RWPE2 (cell line): Measurements from ENCODE around the gene KCNK10.
A peak's percentile ranks its signal among the peaks of the same experiment; 100 is the strongest.

Experiments
- ATAC-seq: fragments of 200-7000 bp; cut with Tn5 transposase; 3 replicates; pipeline ENCODE4 v1.9.1; 2021; ENCODE audit warnings: low read depth
- DNase-seq: peaks from one replicate; pipeline ENCODE4 v3.0.0-alpha.2; 2020; ENCODE audit warnings: low spot score
- H3K27ac ChIP-seq: fragments of 450-650 bp; 2 replicates; pipeline ENCODE4 v1.5.1; 2017; ENCODE audit warnings: mild to moderate bottlenecking; ENCODE audit not compliant: poor library complexity, severe bottlenecking
- H3K27me3 ChIP-seq: fragments of 250-450 bp; sonication (Bioruptor Pico); 2 replicates; pipeline ENCODE4 v1.5.1; 2021; ENCODE audit warnings: mild to moderate bottlenecking, moderate library complexity; ENCODE audit not compliant: insufficient read depth, poor library complexity, severe bottlenecking
- H3K36me3 ChIP-seq: fragments of 250-450 bp; sonication (Bioruptor Pico); 2 replicates; pipeline ENCODE4 v1.5.1; 2020; ENCODE audit warnings: low read depth, mild to moderate bottlenecking, moderate library complexity
- H3K4me1 ChIP-seq: fragments of 250-450 bp; sonication (Bioruptor Pico); 2 replicates; pipeline ENCODE4 v1.5.1; 2021; ENCODE audit warnings: mild to moderate bottlenecking, moderate library complexity; ENCODE audit not compliant: insufficient read depth, poor library complexity, severe bottlenecking
- H3K4me3 ChIP-seq: fragments of 250-450 bp; sonication (Bioruptor Pico); 2 replicates; pipeline ENCODE4 v1.5.1; 2021; ENCODE audit warnings: mild to moderate bottlenecking, moderate library complexity; ENCODE audit not compliant: severe bottlenecking
- H3K9me3 ChIP-seq: fragments of 250-450 bp; sonication (Bioruptor Pico); 2 replicates; pipeline ENCODE4 v1.5.1; 2021; ENCODE audit warnings: mild to moderate bottlenecking, moderate library complexity; ENCODE audit not compliant: severe bottlenecking
- TF ChIP-seq, protein P1 (sequence below): fragments of 450-650 bp; IDR thresholded peaks from one replicate; pipeline ENCODE4 v1.5.1; 2017; ENCODE audit warnings: mild to moderate bottlenecking, moderate library complexity; ENCODE audit not compliant: poor library complexity, severe bottlenecking

KCNK10 gene

GRCh38 chr14:88194531-88194930 is 128.5 kb downstream of the KCNK10 start:
- Histone ChIP-seq H3K36me3 (no peaks in the 10 kb centered on the region), H3K4me1 (no peaks in the 10 kb centered on the region), H3K27ac (no peak overlapping the region), H3K27me3 (peaks cover 53% of the 10 kb centered on the region), H3K9me3 (no peaks in the 10 kb centered on the region), H3K4me3 (no peak overlapping the region)
- ATAC-seq (no peak), DNase-seq (no peak)
- TF ChIP-seq, protein P1, sequence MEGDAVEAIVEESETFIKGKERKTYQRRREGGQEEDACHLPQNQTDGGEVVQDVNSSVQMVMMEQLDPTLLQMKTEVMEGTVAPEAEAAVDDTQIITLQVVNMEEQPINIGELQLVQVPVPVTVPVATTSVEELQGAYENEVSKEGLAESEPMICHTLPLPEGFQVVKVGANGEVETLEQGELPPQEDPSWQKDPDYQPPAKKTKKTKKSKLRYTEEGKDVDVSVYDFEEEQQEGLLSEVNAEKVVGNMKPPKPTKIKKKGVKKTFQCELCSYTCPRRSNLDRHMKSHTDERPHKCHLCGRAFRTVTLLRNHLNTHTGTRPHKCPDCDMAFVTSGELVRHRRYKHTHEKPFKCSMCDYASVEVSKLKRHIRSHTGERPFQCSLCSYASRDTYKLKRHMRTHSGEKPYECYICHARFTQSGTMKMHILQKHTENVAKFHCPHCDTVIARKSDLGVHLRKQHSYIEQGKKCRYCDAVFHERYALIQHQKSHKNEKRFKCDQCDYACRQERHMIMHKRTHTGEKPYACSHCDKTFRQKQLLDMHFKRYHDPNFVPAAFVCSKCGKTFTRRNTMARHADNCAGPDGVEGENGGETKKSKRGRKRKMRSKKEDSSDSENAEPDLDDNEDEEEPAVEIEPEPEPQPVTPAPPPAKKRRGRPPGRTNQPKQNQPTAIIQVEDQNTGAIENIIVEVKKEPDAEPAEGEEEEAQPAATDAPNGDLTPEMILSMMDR, result no peak

DNA sequence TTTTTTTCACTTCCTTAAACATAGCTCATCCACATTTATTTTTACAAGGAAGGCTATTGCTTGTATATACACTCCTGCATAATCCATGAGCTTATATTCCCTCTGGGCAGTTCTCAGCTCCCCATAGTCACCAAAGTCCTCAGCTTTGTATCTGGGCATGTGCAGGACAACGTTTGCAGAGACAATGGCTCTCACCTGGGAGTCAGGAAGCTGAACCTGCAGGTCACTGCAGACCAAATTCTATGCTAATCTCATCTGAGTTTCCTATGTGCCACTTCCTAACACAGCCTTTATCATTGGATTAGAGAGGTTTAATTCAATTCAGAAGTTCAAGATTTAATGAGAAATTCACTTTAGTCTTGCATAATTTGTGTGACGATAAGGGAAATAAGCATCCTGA is 131.5 kb downstream of the KCNK10 start:
- H3K36me3 ChIP-seq, result no peaks in the 10 kb centered on the region
- no peaks in the 10 kb centered on the region for H3K9me3 ChIP-seq
- peaks cover 42% of the 10 kb centered on the region for H3K27me3 ChIP-seq
- ATAC-seq (no peak), DNase-seq (no peak)
- H3K27ac ChIP-seq, result no peak overlapping the region
- TF ChIP-seq, protein P1, result no peak
- H3K4me3 ChIP-seq, result no peak overlapping the region
- H3K4me1 ChIP-seq, result no peaks in the 10 kb centered on the region

DNA sequence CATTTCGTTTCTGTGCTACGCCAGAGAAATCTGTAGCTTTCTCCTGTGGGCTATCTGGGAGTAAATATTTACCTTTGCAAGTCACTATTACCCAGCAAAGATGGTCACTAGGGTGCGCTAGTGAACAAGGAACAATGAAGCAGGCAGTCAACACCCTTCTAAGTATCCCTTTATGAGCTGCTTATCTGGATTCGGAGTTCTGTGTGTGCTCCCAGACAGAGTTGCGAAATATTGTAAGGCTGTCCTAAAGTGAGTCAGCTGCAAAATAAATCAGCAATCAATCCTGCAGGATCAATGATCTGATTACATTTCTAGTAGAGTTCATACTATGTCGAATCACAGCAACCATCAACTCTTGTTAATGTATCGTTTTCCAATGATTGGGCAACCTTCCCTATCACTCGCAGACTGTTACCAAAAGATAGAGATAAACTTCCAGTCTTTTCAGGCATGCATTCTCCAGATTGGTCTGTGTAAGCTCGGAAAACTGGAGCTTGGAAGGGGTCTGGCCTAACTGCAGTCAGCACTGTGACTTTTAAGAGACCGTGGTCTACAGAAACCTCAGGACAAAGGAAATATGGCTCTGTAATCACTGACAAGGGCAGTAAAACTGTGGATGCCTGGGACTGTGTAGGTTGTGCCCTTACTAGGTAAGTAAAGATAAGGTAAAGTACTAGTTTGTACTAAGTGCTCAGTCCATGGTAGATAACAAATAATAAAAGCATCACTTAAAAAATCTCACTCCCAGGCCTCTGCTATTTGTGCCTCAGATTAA is 133.5 kb downstream of the KCNK10 start:
- no peak overlapping the region for H3K4me3 ChIP-seq
- no peaks in the 10 kb centered on the region for H3K36me3 ChIP-seq
- H3K9me3 ChIP-seq, result no peaks in the 10 kb centered on the region
- TF ChIP-seq, protein P1, result peak; percentile 89
- H3K27me3 ChIP-seq, result peaks cover 22% of the 10 kb centered on the region
- DNase-seq, result no peak
- no peaks in the 10 kb centered on the region for H3K4me1 ChIP-seq
- H3K27ac ChIP-seq, result no peak overlapping the region
- peak; percentile 90 for ATAC-seq

DNA sequence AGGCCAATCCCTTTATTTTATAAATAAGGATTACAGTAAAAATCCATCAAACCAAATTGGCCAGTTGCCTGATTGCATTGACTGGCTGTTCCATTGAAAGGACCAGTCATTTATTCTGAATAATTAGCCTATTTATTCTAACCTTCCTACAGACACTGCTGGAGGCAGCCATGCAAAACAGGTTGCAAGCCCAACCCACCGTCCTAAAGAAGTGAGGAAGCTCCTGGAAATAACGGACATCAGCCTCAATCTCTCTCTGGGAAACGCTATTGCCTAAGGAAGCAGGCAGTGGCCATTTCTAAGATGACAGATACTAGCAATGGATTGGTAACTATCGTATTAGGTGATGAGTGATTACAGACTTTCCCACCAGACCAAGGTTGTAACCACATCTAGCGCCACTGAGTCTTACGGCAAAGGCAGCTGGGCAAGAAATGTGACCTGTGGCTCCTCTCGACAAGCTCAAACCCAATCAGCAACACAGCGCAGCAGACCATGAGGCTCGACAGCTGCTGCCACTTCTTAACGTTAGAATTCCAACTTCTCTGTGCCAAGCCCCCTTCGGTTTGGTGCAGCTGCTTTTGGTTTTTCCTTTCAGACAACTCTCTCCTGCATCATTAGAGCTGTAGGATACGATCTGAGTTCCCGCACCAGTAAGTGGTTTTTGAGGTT is 134.2 kb downstream of the KCNK10 start:
- peaks cover 15% of the 10 kb centered on the region for H3K27me3 ChIP-seq
- ATAC-seq, result no peak
- H3K27ac ChIP-seq, result no peak overlapping the region
- H3K4me1 ChIP-seq, result no peaks in the 10 kb centered on the region
- H3K4me3 ChIP-seq, result no peak overlapping the region
- no peaks in the 10 kb centered on the region for H3K9me3 ChIP-seq
- H3K36me3 ChIP-seq, result no peaks in the 10 kb centered on the region
- TF ChIP-seq, protein P1, result no peak
- DNase-seq, result no peak

GRCh38 chr14:88185843-88186242 is 137.2 kb downstream of the KCNK10 start:
- ATAC-seq (no peak), DNase-seq (no peak)
- Histone ChIP-seq H3K4me3 (no peak overlapping the region), H3K9me3 (no peaks in the 10 kb centered on the region), H3K36me3 (no peaks in the 10 kb centered on the region), H3K27me3 (no peaks in the 10 kb centered on the region), H3K4me1 (no peaks in the 10 kb centered on the region), H3K27ac (no peak overlapping the region)
- TF ChIP-seq, protein P1, result no peak
